HG03460 (cell line): ENCODE data around the gene CBFA2T3.

ENCODE experiments used
- ATAC-seq: cut with Tn5 transposase; IDR thresholded peaks from one replicate; pipeline ENCODE4 v1.9.1; 2021; ENCODE audit not compliant: unreplicated experiment

CBFA2T3 gene

DNA sequence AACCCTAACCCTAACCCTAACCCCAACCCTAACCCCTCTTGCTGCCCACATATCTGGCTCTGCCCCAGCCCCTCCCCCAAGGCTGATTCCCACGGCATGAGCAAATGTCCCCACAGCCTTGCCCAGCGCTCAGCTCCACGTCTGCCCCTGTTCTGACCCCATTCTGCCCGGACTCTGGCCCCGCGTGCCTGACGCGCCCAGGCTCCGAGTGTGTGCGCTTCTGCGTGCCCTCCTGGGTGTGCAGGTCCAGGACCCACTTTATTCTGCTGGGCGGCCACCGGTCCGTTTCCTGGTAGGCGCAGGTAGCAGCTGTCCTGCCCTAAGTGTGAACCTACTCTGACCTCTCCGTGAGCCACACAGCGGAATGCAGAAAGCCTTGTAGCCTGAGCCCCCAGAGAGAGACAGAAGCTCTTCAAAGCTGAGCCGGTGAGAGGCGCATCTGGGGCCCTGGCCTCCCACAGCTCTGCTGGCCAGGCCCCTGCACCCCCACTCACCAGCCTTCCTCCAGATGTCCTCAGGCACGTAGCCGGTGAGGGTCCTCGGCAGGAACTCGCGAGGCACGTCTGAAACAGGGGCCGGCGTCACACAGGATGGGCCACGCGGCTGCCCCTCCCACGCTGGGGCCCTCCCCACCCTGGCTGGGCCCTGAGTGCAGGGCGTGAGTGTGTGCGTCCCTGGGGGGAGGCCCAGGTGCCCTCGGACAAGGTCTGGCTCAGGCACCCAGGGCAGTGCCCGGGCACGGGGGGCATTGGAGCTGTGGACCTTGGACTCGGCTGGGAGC is 96.6 kb downstream of the CBFA2T3 start:
- no peak for ATAC-seq

DNA sequence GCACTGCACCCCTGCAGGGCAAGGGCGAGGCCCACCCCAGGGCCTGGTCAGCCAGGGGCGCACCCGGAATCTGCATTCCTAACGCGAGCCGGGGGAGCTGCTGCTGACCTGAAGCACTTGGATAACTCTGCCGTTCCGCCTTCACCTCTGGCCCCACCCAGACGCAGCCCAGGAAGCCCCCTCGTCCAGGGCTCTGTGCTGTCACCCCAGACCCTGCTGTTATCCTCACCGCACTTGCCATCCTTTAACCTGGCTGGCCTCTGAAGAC is 97.3 kb downstream of the CBFA2T3 start:
- ATAC-seq: no peak

DNA sequence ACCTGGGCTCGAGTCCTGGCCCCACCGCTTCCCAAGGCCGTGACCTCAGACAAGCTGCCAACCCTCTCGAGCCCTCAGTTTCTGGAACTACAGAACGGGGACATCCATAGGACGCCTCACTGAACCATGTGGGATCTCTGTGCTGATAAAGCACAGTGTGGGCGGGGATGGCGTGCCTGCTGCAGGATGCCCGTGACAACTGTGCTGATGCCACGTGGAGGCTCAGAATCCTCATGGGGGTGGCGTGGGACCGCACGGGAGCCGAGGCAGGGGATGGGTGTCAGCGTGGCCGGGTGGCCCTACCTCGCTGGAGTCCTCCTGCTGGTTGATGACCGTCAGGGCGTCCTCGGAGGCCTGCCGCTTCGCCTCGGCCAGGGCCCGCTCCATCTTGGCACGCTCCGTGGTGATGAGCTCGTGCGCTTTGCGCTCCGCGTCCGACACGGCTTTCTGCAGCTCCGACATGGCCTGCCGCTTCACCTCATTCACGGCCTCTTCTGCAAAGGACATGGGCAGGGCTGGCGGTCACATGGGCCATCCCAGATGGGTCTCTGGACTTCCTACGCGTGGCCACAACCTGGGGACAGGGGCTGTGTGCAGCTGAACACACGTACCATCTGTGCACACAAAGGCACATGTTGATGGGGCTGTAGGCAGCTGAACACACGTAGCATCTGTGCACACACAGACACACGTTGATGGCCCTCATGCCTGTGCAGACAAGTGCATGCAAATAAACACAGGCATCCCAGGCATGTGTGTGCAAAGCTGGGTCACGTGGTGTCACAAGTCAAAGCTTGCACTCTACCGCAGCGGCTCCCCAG is 97.8 kb downstream of the CBFA2T3 start:
- ATAC-seq: no peak

DNA sequence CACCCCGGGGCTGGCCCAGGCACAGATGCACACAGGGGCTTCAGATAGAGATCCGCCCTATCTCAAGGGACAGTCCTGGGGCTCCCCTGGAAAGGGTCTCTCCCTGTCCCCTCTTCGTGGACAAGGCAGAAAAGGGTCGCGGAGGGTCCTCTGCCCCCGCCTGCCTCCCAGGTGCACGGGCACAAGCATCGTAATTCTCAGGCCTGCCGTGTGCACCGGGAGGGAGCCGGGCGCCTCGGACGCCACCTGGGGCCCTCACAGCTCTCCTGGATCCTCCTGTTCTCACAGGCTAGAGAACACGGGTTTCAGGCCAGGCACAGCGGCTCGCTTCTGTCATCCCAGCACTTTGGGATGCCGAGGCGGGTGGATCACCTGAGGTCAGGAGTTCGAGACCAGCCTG is 98.7 kb downstream of the CBFA2T3 start:
- ATAC-seq: no peak

DNA sequence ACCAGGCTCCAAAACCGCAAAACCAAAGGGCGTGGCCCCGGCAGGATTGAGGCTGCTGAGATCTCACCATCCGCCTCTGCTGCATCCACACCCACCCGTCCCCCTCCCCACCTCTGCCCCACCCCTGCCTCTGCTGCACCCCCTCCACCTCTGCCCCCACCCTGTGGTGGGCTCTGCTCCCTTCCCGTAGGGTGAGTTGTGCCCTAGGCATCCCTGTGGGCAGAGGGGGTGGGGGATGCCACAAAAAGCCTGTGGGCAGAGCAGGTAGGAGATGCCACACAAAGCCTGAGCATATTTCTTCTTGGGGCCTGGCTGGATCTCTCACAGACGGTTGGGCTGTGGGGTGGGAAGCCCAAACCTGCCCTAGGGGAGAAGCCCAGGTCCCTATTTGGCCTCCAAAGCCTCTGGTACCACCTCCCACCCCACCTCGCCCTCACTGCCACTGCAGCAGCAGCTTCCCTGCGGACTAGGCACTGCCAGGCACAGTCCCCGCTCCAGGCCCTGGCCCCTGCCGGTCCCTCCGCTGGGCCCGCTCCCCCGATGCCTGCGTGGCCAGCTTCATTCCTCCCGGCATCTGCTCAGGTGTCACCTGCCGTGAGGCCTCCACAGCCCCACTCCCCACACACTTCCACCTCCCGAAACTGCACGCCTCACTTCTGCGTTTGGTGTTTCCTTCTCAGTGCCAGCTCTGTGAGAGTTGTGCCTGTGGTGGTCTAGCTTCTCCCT is 99.3 kb downstream of the CBFA2T3 start:
- no peak for ATAC-seq

DNA sequence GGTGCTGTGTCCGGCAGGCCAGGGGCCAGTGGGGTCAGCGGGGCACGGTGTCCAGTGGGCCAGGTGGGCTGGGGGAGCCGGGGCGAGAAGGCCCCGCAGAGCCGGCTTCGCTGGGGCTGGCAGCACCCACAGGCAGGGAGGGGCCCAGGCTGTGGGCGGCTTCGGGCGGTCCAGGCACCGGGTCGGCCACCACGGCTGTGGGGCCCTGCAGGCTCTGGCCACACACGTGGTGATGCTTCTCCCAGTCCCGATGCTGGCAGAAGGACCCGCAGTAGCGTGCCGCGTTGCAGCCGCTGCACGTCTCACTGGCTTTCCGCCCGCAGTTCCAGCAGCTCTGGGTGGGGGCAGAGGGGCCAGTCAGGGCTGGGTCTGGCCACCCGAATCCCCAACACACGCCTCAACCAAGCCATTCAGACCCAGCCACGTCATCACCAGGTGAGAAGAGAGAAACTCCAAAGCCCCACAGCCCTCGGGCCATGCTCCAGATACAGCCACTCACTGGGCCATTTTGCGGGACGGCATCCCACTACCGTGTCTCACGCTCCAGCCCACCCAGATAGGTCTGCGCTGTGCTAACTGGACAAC is 100.0 kb downstream of the CBFA2T3 start:
- no peak for ATAC-seq

DNA sequence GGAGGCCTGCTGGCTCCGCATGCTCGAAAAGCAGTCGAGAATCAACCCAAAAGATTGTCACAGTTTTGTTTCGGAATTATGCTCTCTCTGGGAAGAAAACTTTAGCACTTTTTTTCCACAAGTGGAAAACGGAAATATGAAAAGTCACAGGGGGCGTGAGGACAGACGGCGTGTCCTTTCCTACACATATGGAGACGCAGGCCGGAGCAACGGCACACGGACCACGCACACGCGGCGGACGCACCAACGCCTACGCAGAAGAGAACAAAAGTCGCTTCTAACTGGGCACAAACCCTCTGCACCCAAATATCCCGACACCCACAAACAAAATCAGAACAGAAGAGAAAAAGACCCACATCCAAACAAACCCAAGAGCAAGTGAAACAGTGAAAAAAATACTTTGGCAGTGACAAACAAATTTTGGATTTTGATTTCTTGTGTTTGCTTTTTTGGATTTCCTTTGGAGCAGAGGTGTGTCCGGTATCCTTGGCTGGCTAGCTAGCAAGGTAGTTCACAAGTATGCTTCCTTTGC is 101.2 kb downstream of the CBFA2T3 start:
- no peak for ATAC-seq

DNA sequence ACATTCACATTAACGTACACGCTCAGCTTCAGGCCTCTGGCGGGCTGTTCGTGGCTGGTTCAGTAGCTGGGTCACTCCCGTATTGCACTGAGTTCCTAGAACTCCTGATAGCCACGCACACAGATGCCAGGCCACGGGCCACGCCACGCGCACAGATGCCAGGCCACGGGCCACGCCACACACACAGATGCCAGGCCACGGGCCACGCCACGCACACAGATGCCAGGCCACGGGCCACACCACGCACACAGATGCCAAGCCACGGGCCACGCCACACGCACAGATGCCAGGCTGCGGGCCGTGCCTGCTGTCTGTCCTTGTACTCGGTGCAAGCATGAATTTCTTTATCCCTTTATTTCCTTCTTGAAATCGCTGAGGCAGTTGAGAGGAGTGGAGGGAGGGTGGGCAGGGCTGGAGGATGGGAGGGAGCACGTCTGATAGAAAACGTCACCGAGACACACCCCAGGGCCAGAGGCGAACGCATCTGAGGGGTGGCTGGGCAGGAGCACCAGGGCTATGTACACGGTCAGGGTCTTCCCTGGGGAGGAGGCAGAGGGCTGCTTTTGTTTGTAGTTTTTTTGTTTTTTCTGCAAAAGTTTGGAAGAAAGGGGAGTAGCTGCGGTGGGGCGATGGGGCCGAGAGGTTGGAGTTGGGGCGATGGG is 101.9 kb downstream of the CBFA2T3 start:
- no peak for ATAC-seq

DNA sequence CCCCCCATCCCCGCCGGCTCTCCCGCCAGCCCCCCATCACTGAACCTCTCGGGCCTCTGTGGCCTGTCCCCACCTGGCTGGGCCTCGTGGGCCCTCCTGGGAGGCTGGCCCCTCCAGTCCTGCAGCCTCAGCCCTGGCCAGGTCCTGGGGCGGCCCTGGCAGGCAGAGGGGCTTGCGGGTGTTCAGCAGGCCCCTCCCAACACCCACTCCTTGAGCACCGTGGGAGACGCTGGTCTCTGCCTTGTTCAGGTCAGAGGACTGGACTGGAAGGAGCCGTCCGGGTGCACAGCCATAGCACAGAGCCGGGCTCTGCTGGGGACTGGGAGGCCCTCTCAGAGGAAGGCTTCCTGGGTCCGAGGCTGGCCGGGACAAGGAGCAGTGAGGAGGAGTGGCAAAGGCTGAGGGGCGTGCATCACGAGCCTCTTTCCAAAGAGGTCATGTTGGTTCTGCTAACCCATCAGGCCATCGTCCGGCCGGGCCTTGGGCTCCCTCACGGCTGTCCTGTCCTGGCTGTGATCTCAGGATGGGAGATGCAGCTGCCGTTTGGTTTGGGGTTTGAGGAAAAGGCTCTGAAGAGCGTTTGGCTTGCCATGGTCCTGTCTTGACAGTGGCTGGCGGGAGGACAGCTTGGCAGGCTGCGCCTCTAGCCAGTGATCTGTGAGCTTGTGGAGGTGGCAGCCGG is 104.2 kb downstream of the CBFA2T3 start:
- no peak for ATAC-seq

DNA sequence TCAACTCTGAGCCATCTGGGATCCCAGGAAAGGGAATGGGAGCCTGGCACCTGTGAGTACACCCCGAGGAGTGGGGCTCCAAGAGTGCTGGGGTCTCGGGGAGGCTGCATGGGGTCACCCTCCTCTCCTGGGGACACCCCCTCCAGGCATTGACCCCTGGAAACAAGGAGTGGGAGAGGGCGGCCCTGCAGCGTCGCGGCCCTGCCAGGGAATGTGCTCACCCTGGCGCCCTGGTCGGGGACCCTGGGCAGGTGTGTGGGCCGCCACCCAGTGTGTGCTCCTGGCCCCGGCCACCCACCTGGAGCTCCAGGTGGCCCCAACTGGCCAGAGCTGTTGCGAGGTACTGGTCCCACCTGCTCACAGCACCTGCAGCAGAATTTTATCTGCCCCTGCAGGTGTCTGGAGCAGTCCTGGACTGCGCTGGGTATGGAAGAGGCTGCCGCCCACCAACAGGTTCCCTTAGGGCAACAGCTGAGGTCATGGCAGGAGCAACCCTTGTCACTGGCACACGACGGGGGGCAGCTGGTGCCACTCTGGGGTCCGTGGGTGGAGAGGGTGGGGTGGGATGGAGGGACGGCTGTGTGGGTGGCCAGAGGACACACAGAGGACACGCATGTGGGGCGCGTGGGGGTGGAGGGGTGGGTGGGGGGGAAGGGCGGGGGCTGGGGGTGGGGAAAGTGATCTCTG is 105.1 kb downstream of the CBFA2T3 start:
- no peak for ATAC-seq

DNA sequence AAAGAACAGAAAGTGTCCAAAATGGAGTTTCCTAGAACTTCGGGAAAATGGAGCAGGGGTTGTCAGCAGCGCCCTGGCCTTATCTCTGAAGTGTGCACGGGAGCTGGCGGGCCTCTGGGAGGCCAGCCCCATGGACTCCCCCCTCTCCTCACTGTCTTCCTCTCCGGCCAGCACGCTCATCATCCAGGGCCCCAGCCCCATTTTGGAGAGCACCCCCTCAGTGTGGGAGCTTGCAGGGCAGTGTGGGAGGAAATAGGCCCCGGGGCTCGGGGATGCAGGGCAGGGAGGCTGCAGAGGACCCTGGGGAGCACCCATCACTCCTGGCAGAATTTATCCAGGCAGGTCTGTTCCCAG is 105.7 kb downstream of the CBFA2T3 start:
- ATAC-seq: no peak

DNA sequence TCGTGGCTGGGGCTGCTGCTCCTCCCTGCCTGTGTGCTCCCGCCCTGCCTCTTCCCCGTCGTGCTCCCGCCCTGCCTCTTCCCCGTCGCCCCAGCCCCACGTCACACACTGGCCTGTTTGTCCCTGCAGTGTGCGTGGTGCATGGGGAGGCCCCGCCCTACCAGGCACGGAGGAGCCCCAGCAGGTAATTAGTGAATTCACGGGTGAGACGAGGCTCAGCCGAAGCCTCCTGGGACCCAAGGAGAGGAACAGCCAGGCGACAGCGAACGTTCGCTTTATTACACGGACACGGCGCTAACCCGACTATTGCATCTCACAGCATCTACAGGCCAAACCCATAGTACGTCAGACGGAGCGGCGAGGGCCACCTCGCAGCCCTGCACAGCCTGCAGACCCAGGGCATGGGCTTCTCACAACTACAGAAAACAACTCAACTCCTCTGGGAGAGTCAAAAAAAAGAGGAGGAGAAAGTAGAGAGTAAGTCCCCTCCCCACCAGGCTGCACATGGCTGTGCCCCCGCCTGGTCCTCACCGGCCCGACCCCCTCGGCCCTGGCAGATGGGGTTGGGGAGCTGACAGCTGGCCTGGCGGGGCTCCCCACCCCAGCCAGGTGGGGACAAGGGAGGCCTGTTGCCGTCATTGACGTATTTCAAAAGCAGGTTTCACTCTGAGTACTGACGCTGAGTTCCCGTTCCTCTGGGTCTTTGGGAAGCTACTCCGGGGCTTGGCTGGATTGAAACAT is 106.2 kb downstream of the CBFA2T3 start:
- ATAC-seq: no peak

DNA sequence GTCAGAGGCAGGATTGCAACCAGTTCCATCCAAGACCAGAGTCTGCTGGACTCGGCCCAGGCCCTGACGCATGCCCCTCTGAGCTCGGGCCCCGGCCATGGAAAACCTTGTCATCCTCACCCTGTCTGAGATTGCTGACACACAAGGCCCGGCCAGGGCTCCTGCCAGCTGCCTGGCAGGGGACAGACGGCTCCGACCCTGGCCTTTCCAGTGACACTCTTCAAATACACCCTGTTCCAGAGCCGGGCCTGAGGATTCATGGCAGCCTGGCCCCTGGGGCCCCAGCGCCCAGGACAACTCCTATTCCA is 107.4 kb downstream of the CBFA2T3 start:
- no peak for ATAC-seq

DNA sequence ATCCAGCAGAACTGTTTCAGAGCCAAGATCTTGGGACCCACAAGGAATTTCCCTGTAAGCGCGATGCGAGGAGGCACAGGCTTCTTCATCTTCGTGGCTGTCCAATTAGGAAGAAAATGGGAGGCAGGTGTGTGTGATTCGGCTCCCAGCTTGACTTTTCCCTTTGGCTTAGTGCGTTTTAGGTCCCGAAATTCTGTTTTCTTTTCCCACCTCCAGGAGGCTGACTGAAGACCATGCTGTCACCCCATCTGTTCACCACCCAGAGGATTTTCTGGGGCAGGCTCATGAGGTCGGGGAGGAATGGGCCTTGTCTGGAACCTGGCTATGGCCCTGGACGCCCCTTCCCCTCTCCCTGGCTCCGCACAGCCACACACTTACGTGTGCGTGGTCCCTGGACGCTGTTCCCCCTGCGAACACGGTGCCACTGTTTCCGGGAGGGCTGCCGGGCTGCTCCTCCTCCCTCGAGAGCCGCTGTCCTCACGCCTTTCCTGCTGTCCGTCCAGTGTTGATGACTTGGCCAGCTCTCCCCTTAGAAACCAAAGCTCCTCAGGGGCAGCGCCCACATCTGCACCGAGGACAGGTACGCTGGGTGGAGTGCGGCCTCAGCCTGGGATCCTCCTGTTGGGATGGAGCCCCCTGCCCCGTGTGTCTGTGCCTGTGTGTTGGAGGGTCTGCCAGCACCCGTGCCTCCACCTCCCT is 107.9 kb downstream of the CBFA2T3 start:
- ATAC-seq: no peak

DNA sequence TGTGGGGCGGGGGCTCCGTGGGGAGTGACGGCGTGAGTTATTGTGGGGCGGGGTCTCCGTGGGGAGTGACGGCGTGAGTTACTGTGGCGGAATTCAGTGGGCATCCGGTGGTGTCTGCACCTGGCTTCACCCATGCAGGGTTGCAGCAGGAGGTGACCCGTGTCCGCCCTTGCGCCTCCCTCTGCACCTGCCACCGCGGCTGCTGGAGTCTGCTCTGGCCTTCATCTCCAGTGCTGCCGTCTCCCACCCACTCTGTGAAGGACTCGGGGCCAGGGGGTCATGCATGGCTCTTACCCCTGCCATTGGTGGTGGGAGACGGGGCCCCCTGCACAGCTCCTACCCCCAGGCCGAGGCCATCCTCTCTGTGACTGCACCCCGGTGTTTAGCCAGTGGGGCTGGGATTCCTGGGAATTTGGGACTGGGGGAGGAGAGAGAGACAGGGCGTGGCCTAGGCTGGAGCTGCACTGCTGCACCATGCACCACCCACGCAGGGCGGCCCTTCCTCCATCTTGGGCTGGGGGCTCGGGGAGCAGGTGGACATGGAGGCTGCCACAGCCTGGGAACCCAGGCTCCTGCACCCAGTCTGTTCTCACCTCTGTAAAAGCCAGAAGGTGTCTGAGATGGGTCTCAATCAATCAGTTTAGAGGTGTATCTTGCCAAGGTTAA is 109.3 kb downstream of the CBFA2T3 start:
- ATAC-seq: no peak

DNA sequence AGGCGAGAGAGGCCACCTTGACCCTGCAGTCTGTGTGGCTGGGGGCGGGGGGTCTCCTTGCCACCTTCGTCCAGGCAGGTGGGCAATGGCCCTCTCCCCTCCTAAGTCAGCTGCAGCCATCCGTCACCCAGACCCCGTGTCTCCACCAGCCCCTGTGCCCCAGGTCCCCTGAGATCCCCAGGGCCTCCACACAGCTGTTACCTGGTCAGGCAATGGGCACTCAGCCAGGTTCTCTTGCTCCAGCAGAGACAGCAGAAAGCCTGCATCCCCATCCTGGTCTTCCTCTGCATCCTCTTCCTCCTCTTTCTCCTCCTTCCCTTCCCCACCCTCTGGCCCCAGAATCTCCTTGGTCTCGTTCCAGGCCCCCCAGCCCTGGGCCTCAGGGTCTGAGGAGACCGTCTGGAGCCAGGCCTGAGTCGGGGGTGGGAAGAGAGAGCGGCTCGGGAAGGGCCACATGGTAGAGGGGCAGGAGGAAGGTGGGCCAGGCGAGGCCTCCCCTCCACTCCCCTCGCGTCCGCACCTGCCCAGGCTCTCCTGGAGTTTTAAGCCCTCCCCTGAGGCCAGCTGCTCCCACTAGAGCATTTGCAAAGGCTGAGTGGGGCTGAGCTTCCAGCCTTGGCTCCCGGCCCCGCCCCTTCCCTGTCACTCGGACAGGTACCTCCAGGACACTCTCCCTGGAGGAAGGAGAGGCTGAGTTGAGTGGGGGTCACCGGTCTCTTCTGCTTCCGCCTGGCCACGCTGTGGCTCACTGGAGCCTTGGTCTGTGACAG is 110.7 kb downstream of the CBFA2T3 start, which contains the start of gene PABPN1L:
Gene PABPN1L, minus strand, starts transcription at position 510 of the 770 bp plus-strand sequence. Its CDS starts 54 bp downstream, at position 456.
- ATAC-seq: no peak

DNA sequence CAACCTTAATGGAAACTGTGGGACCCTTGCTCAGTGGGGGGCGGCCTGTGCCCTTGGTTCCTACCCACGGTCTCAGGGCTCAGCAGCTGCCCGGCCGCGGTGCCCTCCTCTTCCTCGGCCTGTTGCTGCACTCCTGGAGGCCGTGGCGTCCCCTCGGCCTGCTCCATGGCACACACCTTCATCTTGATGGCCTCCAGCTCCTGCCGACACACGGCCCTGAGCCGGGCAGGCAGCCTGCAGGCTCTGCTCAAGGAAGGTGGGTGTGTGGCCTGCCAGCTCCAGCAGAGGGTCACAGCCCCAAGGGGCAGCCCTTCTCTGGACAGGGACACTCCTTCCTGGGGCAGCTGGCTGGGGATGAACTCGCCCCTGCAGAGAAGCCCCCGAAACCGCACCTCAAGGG is 111.3 kb downstream of the CBFA2T3 start:
- ATAC-seq: no peak
